ENCODE measurements around the gene UNC5C.

The UNC5C gene

DNA sequence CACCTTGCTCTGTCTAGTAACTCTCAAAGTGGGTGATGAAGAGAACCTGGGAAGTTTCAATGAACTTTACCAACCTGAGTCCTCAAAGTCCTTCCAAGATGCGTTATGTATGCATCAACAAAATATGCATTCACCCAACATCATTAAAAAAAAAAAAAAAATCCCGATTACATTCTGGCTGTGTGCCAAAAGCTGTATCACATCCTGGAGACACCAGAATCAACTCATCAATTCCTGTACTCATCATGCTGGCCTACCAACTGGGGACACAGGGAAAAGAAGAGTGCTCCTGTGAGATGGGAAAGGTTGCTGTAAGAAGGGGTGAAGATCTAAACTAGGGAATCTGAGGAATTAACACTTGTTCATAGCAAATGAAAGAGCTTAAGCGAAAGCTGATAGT lies 16.5 kb downstream of the UNC5C start:
- no peak overlapping the region for H3K9ac ChIP-seq (ENCODE audit: low read depth, low read length)

DNA sequence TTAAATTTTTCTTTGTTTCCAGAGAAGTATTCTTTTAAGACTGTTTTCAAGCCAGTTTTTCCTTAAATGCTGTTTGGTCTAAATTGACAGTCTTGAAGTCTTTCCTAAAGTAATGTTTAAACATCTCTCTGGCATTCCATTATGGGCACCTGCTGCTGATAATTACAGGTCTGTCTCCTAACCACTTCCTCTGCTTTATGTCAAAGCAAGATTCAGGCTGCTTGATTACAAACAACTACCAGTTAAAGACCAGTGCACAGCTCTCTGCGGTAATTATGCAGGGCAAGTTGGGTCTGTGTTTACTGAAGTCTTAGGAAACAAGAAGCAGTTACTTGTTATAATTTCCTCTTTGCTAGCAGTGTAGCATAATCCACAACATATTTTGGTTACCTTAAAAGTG lies 17.6 kb downstream of the UNC5C start:
- no peak overlapping the region for H3K9ac ChIP-seq (ENCODE audit: low read depth, low read length)
- H3K4me2 ChIP-seq (ENCODE audit: low read length): no peak overlapping the region
- no peaks in the 10 kb centered on the region for H3K27me3 ChIP-seq (ENCODE audit: control insufficient read depth, insufficient read depth, low read length)
- H3K4me1 ChIP-seq (ENCODE audit: control insufficient read depth, insufficient read depth, low read length): no peaks in the 10 kb centered on the region
- no peaks in the 10 kb centered on the region for H3K36me3 ChIP-seq (ENCODE audit: insufficient read depth, low read length)
- H3K4me3 ChIP-seq (ENCODE audit: low read length): no peak overlapping the region
- no peaks in the 10 kb centered on the region for H3K9me3 ChIP-seq (replicated peaks; ENCODE audit: low read length)

More for the DNA sequence above, 16.5 kb downstream of the UNC5C start:
- Histone ChIP-seq H3K36me3 (ENCODE audit: insufficient read depth, low read length) (no peaks in the 10 kb centered on the region), H3K4me3 (ENCODE audit: low read length) (no peak overlapping the region), H3K9me3 (replicated peaks; ENCODE audit: low read length) (no peaks in the 10 kb centered on the region), H3K27me3 (ENCODE audit: control insufficient read depth, insufficient read depth, low read length) (peaks cover 3% of the 10 kb centered on the region), H3K4me2 (ENCODE audit: low read length) (no peak overlapping the region), H3K4me1 (ENCODE audit: control insufficient read depth, insufficient read depth, low read length) (no peaks in the 10 kb centered on the region)

- Histone ChIP-seq H3K4me3 (ENCODE audit: low read length) (no peak overlapping the region), H3K9ac (ENCODE audit: low read depth, low read length) (no peak overlapping the region), H3K4me2 (ENCODE audit: low read length) (no peak overlapping the region), H3K27me3 (ENCODE audit: control insufficient read depth, insufficient read depth, low read length) (no peaks in the 10 kb centered on the region), H3K36me3 (ENCODE audit: insufficient read depth, low read length) (no peaks in the 10 kb centered on the region), H3K4me1 (ENCODE audit: control insufficient read depth, insufficient read depth, low read length) (no peaks in the 10 kb centered on the region), H3K9me3 (replicated peaks; ENCODE audit: low read length) (no peaks in the 10 kb centered on the region)
Measured at GRCh38 chr4:95529946-95530345, 18.8 kb downstream of the UNC5C start.

GRCh38 chr4:95528388-95528948 lies 20.3 kb downstream of the UNC5C start:
- Histone ChIP-seq H3K9me3 (replicated peaks; ENCODE audit: low read length) (no peaks in the 10 kb centered on the region), H3K27me3 (ENCODE audit: control insufficient read depth, insufficient read depth, low read length) (no peaks in the 10 kb centered on the region), H3K9ac (ENCODE audit: low read depth, low read length) (no peak overlapping the region), H3K4me1 (ENCODE audit: control insufficient read depth, insufficient read depth, low read length) (no peaks in the 10 kb centered on the region), H3K4me3 (ENCODE audit: low read length) (no peak overlapping the region), H3K4me2 (ENCODE audit: low read length) (no peak overlapping the region), H3K36me3 (ENCODE audit: insufficient read depth, low read length) (no peaks in the 10 kb centered on the region)

GRCh38 chr4:95526075-95526474 lies 22.7 kb downstream of the UNC5C start:
- Histone ChIP-seq H3K9ac (ENCODE audit: low read depth, low read length) (no peak overlapping the region), H3K4me2 (ENCODE audit: low read length) (no peak overlapping the region), H3K36me3 (ENCODE audit: insufficient read depth, low read length) (no peaks in the 10 kb centered on the region), H3K4me1 (ENCODE audit: control insufficient read depth, insufficient read depth, low read length) (no peaks in the 10 kb centered on the region), H3K4me3 (ENCODE audit: low read length) (no peak overlapping the region), H3K9me3 (replicated peaks; ENCODE audit: low read length) (no peaks in the 10 kb centered on the region), H3K27me3 (ENCODE audit: control insufficient read depth, insufficient read depth, low read length) (no peaks in the 10 kb centered on the region)

DNA sequence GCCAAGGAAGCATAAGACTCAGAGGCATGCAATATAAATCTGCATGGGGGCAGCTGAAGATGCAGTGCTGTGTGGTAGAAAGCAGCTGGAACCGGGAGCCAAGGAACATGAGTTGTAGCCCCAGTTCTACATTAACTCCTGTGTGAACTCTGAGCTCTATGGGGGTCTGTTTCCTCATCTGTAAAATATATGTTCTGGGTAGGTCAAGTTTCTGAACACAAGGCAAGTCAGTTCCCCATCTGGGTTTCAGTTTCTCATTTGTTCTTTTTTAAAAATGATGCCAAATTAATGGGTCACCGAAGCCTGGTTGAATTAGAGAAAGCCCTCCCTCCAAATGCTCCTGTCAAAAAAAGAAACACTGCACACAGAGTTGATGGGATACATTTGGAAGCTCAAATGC lies 24.0 kb downstream of the UNC5C start:
- Histone ChIP-seq H3K4me3 (ENCODE audit: low read length) (no peak overlapping the region), H3K9me3 (replicated peaks; ENCODE audit: low read length) (no peaks in the 10 kb centered on the region), H3K4me1 (ENCODE audit: control insufficient read depth, insufficient read depth, low read length) (no peaks in the 10 kb centered on the region), H3K9ac (ENCODE audit: low read depth, low read length) (no peak overlapping the region), H3K4me2 (ENCODE audit: low read length) (no peak overlapping the region), H3K27me3 (ENCODE audit: control insufficient read depth, insufficient read depth, low read length) (no peaks in the 10 kb centered on the region), H3K36me3 (ENCODE audit: insufficient read depth, low read length) (no peaks in the 10 kb centered on the region)

DNA sequence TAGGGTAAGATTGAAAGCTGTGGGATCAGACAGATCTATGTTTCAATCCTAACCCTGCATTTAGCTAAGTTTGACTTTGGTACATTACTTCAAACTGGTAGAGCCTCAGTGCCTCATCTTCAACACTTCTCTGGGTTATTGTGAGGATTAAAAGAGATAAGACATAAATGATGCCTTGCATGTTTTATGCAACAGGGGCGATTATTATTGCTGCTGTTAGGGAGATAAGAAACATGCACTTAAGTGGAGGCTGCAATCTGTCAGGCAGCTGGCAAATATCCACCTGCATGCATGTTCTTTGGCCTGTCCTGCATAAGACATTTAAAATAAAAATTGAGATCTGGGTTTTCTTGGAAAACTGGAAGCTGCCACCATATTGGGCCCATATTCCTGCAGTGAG lies 24.6 kb downstream of the UNC5C start:
- H3K4me1 ChIP-seq (ENCODE audit: control insufficient read depth, insufficient read depth, low read length): no peaks in the 10 kb centered on the region
- no peaks in the 10 kb centered on the region for H3K36me3 ChIP-seq (ENCODE audit: insufficient read depth, low read length)
- H3K4me2 ChIP-seq (ENCODE audit: low read length): no peak overlapping the region
- H3K9me3 ChIP-seq (replicated peaks; ENCODE audit: low read length): no peaks in the 10 kb centered on the region
- no peaks in the 10 kb centered on the region for H3K27me3 ChIP-seq (ENCODE audit: control insufficient read depth, insufficient read depth, low read length)
- no peak overlapping the region for H3K9ac ChIP-seq (ENCODE audit: low read depth, low read length)
- no peak overlapping the region for H3K4me3 ChIP-seq (ENCODE audit: low read length)

DNA sequence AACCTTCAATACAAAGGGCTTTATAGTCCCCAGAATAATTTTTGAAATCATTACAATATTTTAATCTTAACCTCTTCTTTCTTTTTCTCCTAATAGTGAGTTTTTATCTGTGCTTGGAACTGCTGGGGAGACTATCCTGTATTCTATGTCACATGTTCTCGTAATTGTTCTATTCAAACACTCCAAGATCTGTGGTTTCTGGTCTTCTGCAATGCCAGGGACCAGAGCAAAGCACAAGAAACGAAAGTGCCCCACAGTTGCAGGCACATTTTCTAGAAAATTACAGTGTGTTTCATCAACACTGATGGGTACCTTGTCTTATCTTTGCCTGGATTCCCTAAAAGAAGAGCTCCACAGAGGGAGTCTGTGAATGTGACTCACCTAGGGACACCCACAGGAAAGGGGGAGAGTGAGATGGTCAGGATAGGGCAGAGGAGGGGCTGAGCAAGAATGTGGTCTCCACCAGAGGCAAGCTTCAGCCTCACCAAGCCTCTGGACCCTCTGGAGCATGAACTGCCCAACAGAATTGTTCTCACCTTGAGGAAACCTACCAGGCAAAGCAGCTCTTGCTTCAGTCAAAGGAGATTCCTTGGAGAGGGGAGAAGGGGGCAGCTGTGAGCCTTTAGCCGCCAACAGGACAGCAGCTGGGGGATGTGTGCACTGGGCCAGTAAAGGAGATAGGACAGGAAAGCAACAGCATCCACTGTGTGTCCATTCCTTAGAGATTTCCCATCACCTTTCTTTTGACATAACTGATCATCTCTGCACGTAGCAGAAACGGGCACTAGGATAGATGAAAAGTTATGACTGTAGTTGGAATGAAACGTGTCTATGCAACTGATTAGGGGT lies 25.9 kb downstream of the UNC5C start:
- Histone ChIP-seq H3K9me3 (replicated peaks; ENCODE audit: low read length) (no peaks in the 10 kb centered on the region), H3K4me3 (ENCODE audit: low read length) (no peak overlapping the region), H3K36me3 (ENCODE audit: insufficient read depth, low read length) (no peaks in the 10 kb centered on the region), H3K9ac (ENCODE audit: low read depth, low read length) (no peak overlapping the region), H3K4me1 (ENCODE audit: control insufficient read depth, insufficient read depth, low read length) (no peaks in the 10 kb centered on the region), H3K27me3 (ENCODE audit: control insufficient read depth, insufficient read depth, low read length) (no peaks in the 10 kb centered on the region), H3K4me2 (ENCODE audit: low read length) (no peak overlapping the region)

DNA sequence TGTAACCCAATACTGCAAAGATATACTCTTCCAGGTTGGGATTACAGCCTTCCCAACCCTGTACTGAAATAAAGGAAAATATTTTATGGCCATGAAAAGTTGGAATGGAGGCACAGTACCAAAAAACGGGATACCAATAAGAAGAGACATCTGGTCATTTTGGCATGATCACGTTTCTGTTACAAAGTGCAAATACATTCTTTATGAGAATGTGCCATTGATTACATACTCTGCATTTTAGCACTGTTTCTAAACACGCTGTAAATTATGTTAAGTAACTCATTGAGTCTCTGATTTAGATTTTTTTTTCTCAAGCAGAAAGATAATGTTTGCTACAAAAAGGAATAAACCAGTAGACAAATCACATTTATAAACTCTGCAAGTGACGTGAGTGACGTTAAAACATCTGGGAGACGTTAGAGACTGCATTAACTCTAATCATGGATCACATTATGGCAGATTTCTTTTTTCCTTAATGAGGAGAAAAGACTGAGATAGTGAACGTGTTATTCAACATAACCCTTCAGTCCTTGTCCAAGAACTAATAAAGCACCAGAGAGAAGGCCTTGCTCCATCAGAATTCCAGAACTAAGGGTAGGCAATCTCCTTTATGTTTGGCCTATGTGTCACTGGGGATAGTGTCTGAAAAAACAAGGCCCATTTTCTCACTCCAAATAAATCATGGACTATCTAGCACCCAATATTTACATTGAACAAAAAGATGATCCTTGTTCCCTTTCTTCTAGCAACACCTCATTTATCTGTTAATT lies 31.0 kb downstream of the UNC5C start:
- Histone ChIP-seq H3K4me2 (ENCODE audit: low read length) (no peak overlapping the region), H3K9ac (ENCODE audit: low read depth, low read length) (no peak overlapping the region), H3K4me3 (ENCODE audit: low read length) (no peak overlapping the region), H3K36me3 (ENCODE audit: insufficient read depth, low read length) (no peaks in the 10 kb centered on the region), H3K27me3 (ENCODE audit: control insufficient read depth, insufficient read depth, low read length) (no peaks in the 10 kb centered on the region), H3K9me3 (replicated peaks; ENCODE audit: low read length) (no peaks in the 10 kb centered on the region), H3K4me1 (ENCODE audit: control insufficient read depth, insufficient read depth, low read length) (no peaks in the 10 kb centered on the region)

DNA sequence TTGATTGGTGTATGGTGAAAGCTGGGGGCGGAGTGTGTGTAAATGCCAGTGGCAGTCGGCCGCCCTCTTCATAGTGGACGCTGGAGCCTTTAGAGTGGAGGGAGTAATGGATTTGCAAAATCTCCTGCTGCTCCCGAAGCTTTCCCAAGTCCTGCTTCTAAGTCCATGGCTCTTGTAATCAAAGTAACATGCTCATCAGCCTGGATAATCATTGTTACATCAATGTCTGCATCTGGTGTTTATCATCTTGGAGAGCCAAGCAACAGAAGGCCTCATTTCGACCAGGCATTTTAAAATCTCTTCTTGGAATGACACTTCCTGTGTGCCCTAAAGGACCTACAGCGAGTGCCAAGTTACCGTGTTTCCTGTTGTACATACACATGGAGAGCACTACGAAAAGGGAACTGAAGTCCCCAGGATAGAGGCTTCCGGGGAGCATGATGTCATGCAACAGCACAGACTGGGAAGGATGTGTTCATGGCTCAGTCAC lies 32.2 kb downstream of the UNC5C start:
- Histone ChIP-seq H3K9ac (ENCODE audit: low read depth, low read length) (no peak overlapping the region), H3K4me1 (ENCODE audit: control insufficient read depth, insufficient read depth, low read length) (no peaks in the 10 kb centered on the region), H3K9me3 (replicated peaks; ENCODE audit: low read length) (no peaks in the 10 kb centered on the region), H3K4me3 (ENCODE audit: low read length) (no peak overlapping the region), H3K27me3 (ENCODE audit: control insufficient read depth, insufficient read depth, low read length) (no peaks in the 10 kb centered on the region), H3K4me2 (ENCODE audit: low read length) (no peak overlapping the region), H3K36me3 (ENCODE audit: insufficient read depth, low read length) (no peaks in the 10 kb centered on the region)

GRCh38 chr4:95515589-95515988 lies 33.2 kb downstream of the UNC5C start:
- Histone ChIP-seq H3K27me3 (ENCODE audit: control insufficient read depth, insufficient read depth, low read length) (no peaks in the 10 kb centered on the region), H3K9me3 (replicated peaks; ENCODE audit: low read length) (no peaks in the 10 kb centered on the region), H3K4me1 (ENCODE audit: control insufficient read depth, insufficient read depth, low read length) (no peaks in the 10 kb centered on the region), H3K4me3 (ENCODE audit: low read length) (no peak overlapping the region), H3K9ac (ENCODE audit: low read depth, low read length) (no peak overlapping the region), H3K36me3 (ENCODE audit: insufficient read depth, low read length) (no peaks in the 10 kb centered on the region), H3K4me2 (ENCODE audit: low read length) (no peak overlapping the region)
